ENCODE measurements around the gene ABCA3. TPM values are rescaled to one million over a fixed set of nuclear protein-coding genes. Genes with fewer than 3 reads are reported as not detected.

Gene ABCA3
- total and polyA plus RNA-seq, 9 donors: 2.0 to 11.3 (median 6.9) TPM

DNA sequence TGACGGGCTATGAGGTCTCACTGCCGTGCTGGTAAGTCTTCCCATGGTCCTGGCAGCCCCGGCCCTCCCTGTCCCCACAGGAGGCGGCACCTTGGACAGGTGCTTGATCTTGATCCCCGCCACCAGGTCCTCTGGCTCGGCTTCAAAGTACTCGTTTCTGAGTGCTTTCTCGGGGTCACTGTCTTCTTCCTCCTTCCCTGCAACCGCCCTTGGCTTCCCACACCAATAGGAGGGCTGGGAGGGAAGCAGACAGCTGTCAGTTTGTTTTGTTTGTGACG, 40.7 kb downstream of the ABCA3 start:
- WGBS, 3 donors: 55 to 67% (median 65%) methylated on average over 10 of the region's 10 CpGs
- intact Hi-C loops (cut with DNase I): loop anchor here in 1 of 4 donors (5.0 kb wide), 1 partner anchor 1228 kb away; the partner anchor contains the start of gene SSTR5
- H3K27me3 ChIP-seq: no peaks in the 10 kb centered on the region
- H3K4me3 ChIP-seq: no peak overlapping the region
- no peak overlapping the region for H3K27ac ChIP-seq
- no peak for DNase-seq
- peaks cover 2% of the 10 kb centered on the region for H3K4me1 ChIP-seq (ENCODE audit: insufficient read depth)
- no peaks in the 10 kb centered on the region for H3K36me3 ChIP-seq
- TF ChIP-seq EP300 (IDR thresholded peaks at IDR 0.05) (no peak), POLR2A (IDR thresholded peaks at IDR 0.05) (no peak)
- TF ChIP-seq, protein P1, sequence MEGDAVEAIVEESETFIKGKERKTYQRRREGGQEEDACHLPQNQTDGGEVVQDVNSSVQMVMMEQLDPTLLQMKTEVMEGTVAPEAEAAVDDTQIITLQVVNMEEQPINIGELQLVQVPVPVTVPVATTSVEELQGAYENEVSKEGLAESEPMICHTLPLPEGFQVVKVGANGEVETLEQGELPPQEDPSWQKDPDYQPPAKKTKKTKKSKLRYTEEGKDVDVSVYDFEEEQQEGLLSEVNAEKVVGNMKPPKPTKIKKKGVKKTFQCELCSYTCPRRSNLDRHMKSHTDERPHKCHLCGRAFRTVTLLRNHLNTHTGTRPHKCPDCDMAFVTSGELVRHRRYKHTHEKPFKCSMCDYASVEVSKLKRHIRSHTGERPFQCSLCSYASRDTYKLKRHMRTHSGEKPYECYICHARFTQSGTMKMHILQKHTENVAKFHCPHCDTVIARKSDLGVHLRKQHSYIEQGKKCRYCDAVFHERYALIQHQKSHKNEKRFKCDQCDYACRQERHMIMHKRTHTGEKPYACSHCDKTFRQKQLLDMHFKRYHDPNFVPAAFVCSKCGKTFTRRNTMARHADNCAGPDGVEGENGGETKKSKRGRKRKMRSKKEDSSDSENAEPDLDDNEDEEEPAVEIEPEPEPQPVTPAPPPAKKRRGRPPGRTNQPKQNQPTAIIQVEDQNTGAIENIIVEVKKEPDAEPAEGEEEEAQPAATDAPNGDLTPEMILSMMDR (IDR thresholded peaks at IDR 0.05): no peak
- H3K9me3 ChIP-seq: no peaks in the 10 kb centered on the region

DNA sequence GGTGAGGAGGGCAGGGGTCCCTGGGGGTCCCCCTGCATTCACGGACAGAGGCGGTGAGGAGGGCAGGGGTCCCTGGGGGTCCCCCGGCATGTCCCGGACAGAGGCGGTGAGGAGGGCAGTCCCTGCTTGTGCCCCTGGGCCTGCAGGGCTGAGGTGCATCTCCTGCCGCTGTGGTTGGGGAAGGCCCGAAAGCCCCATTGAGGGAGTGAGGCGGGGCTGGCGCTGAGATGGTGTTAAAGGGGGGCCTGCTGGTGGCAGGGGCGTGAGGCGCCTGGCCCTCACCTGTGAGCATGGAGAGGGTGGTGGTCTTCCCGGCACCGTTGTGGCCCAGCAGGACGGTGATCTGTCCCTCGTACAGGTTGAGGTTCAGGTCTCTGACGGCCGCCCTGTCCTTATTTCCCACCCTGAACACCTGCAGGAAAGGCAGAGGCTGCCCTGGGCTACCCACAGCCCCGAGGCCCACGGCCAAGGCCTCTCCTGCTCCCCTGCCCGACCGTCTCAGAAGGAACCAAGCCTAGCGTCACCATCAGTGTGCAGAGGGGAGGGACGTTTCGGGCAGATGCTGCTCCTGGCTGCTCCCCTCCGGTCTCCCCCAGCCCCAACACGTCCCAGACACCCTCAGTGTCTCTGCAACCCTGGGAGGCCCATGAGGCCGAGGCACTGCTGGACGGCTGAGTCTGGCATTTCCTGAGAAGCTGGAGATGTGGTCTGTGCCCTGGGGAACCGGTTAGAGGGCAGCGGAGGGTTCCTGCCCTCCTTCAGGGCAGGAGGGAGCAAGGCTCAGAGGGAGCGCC, 41.2 kb downstream of the ABCA3 start:
- intact Hi-C loops (cut with DNase I): no loop called here
- DNase-seq: no peak

DNA sequence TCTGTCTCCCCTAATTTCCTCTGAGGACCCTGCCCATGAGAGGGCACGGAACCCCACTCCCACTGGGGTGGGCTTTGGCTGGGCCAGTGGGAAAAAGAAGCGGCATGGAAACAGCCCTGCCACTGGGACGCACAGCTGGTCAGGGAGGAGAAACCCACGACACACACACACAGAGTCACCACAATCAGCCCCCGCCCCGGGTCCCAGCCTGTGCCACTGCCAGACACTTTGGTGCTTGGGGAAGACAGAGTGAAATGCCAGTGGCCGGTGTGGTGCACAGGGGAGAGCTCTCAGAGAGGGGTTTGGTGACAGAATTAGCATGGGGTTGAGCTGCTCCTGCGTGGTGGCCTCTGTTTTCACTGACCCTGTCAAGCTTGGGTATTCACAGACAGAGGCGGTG, 41.9 kb downstream of the ABCA3 start:
- H3K36me3 ChIP-seq: no peaks in the 10 kb centered on the region
- no peaks in the 10 kb centered on the region for H3K9me3 ChIP-seq
- WGBS, 3 donors: 87 to 91% (median 89%) methylated on average over 6 to 9 of the region's 9 CpGs
- no peak for DNase-seq
- H3K27me3 ChIP-seq: no peaks in the 10 kb centered on the region
- intact Hi-C loops (cut with DNase I): no loop called here
- no peak overlapping the region for H3K27ac ChIP-seq
- H3K4me1 ChIP-seq (ENCODE audit: insufficient read depth): peaks cover 2% of the 10 kb centered on the region
- H3K4me3 ChIP-seq: no peak overlapping the region
- TF ChIP-seq EP300 (IDR thresholded peaks at IDR 0.05) (no peak), POLR2A (IDR thresholded peaks at IDR 0.05) (no peak)
- TF ChIP-seq, protein P1 (IDR thresholded peaks at IDR 0.05): no peak

More for the DNA sequence above, 41.2 kb downstream of the ABCA3 start:
- TF ChIP-seq, protein P1 (IDR thresholded peaks at IDR 0.05): no peak
- no peak for TF ChIP-seq EP300 (IDR thresholded peaks at IDR 0.05)
- no peak for TF ChIP-seq POLR2A (IDR thresholded peaks at IDR 0.05)
- WGBS, 3 donors: 77 to 81% (median 80%) methylated on average over 31 of the region's 31 CpGs
- peaks cover 2% of the 10 kb centered on the region for H3K4me1 ChIP-seq (ENCODE audit: insufficient read depth)
- no peaks in the 10 kb centered on the region for H3K27me3 ChIP-seq
- H3K36me3 ChIP-seq: no peaks in the 10 kb centered on the region
- H3K27ac ChIP-seq: no peak overlapping the region
- no peak overlapping the region for H3K4me3 ChIP-seq
- H3K9me3 ChIP-seq: no peaks in the 10 kb centered on the region

DNA sequence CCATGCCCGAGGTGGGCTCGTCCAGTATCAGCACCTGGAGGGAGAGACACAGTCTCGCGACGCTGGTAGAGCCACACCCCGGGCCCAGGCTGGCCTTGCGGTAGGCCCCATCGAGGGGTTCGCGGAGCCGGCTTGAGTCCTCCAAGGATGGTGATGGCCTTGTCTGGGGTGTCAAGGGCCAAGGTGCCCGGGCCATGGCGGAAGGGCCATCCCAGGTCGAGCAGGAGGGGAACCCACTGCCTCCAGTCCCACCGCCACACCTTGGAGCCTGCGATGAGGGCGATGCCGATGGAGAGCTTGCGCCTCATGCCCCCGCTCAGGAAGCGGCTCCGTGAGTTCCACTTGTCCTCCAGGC, 43.0 kb downstream of the ABCA3 start:
- Histone ChIP-seq H3K36me3 (no peaks in the 10 kb centered on the region), H3K9me3 (no peaks in the 10 kb centered on the region), H3K4me3 (no peak overlapping the region), H3K27ac (no peak overlapping the region), H3K27me3 (no peaks in the 10 kb centered on the region), H3K4me1 (ENCODE audit: insufficient read depth) (peaks cover 2% of the 10 kb centered on the region)
- WGBS, 3 donors: 95 to 97% (median 96%) methylated on average over 21 to 22 of the region's 22 CpGs
- TF ChIP-seq, protein P1 (IDR thresholded peaks at IDR 0.05): no peak
- no peak for TF ChIP-seq POLR2A (IDR thresholded peaks at IDR 0.05)
- TF ChIP-seq EP300 (IDR thresholded peaks at IDR 0.05): no peak
- no peak for DNase-seq
- intact Hi-C loops (cut with DNase I): no loop called here
